Activated T-cell treated with anti-CD3 and anti-CD28 coated beads, Interleukin-2, amount 50 U/mL, for 72 hours (primary cell): Measurements from ENCODE around the gene BAIAP2. TPM values are rescaled to one million over a fixed set of nuclear protein-coding genes. Genes with fewer than 3 reads are reported as not detected.
A peak's percentile ranks its signal among the peaks of the same experiment; 100 is the strongest.
"Not testable (repeated sequence)": the region's sequence is repeated elsewhere in the genome, so short reads cannot be mapped to it uniquely, and the experiment has no call there.

Experiments
- ATAC-seq, 2 donors: fragments of 150-1000 bp; cut with Tn5 transposase; replicated peaks in 1 of 2; 2 replicates each; pipeline ENCODE4 v1.10.0; 2021; ENCODE audit warnings: moderate library complexity in 2 of 2, mild to moderate bottlenecking in 1 of 2
- DNase-seq, 2 donors: peaks; one replicate each; pipeline ENCODE4 v3.0.0; 2021 to 2022; ENCODE audit warnings: mixed read lengths in 1 of 2
- H3K27ac Mint-ChIP-seq: one replicate; pipeline ENCODE4 v1.8.0; 2022; ENCODE audit warnings: mild to moderate bottlenecking, moderate library complexity, mixed read lengths
- H3K27me3 Mint-ChIP-seq: one replicate; pipeline ENCODE4 v1.8.0; 2022; ENCODE audit warnings: low read depth, mixed read lengths
- H3K36me3 Mint-ChIP-seq, 2 donors: one replicate each; pipeline ENCODE4 v1.8.0; 2022; ENCODE audit warnings: mixed read lengths in 2 of 2, mild to moderate bottlenecking in 1 of 2; ENCODE audit not compliant: insufficient read depth in 2 of 2
- H3K4me1 Mint-ChIP-seq: one replicate; pipeline ENCODE4 v1.8.0; 2022; ENCODE audit warnings: low read depth, mixed read lengths
- H3K4me3 Mint-ChIP-seq, 2 donors: one replicate each; pipeline ENCODE4 v1.8.0; 2022; ENCODE audit warnings: mild to moderate bottlenecking in 2 of 2, mixed read lengths in 2 of 2, moderate library complexity in 2 of 2
- H3K9me3 Mint-ChIP-seq, 2 donors: one replicate each; pipeline ENCODE4 v1.8.0; 2022; ENCODE audit warnings: mixed read lengths in 2 of 2
- total RNA-seq, 2 donors: library from RNA; stranded (reverse); gene quantifications; one replicate each; pipeline ENCODE4 v1.2.3, GENCODE V29; 2022

Gene BAIAP2
- total RNA-seq, 2 donors from 2014 or later, result 8.7 TPM

DNA sequence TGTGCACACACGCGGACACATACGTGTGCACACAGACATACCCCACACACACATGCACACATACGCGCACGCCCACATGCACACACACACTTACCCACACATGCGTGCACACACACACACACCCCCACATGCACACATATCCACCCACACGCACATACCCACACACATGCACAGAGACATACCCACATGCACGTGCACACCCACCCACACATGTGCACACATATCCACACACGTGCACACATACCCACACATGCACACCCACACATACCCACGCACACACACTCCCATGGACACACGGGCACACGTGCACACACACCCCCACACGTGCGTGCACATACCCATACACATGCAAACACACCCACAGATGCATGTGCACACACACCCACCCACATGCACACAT lies 103.1 kb downstream of the BAIAP2 start:
- Mint-ChIP-seq H3K4me3 (no peak overlapping the region), H3K27me3 (peaks cover 6% of the 10 kb centered on the region), H3K27ac (no peak overlapping the region), H3K4me1 (no peaks in the 10 kb centered on the region), H3K36me3 (no peaks in the 10 kb centered on the region), H3K9me3 (peaks cover 6 to 13% of the 10 kb centered on the region in 2 donors)
- no peak for ATAC-seq
- DNase-seq, result no peak

GRCh38 chr17:81138500-81138899 lies 103.5 kb downstream of the BAIAP2 start:
- Mint-ChIP-seq H3K27ac (no peak overlapping the region), H3K27me3 (peaks cover 6% of the 10 kb centered on the region), H3K9me3 (peaks cover 6 to 13% of the 10 kb centered on the region in 2 donors), H3K4me3 (no peak overlapping the region), H3K4me1 (no peaks in the 10 kb centered on the region), H3K36me3 (no peaks in the 10 kb centered on the region)
- ATAC-seq (no peak), DNase-seq (no peak)

DNA sequence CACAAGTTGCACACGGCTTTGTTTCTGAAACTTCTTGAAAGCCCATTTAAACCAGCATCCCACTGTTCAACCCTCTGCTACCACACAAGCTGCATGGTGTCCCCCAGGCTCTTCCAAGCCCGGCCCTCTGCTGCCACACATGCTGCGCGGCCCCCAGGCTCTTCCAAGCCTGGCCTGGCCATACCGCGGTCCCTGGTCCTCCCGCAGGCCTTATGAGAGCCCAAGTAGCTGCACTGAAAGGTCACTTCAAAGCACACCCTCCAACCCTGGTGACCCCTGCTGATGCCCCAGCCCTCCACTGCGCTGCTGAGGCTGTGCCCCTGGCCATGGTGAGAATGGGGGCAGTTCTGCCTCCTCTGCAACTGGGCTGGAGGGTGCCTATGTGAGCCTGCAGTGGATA lies 104.5 kb downstream of the BAIAP2 start:
- no peak for ATAC-seq
- peaks cover 6 to 13% of the 10 kb centered on the region in 2 donors for H3K9me3 Mint-ChIP-seq
- peaks cover 6% of the 10 kb centered on the region for H3K27me3 Mint-ChIP-seq

GRCh38 chr17:81140018-81140417 lies 105.1 kb downstream of the BAIAP2 start:
- no peak for ATAC-seq
- no peak overlapping the region for H3K4me3 Mint-ChIP-seq
- no peaks in the 10 kb centered on the region for H3K36me3 Mint-ChIP-seq
- H3K4me1 Mint-ChIP-seq, result no peaks in the 10 kb centered on the region
- H3K27ac Mint-ChIP-seq, result no peak overlapping the region
- peaks cover 6 to 13% of the 10 kb centered on the region in 2 donors for H3K9me3 Mint-ChIP-seq
- DNase-seq, result no peak
- peaks cover 6% of the 10 kb centered on the region for H3K27me3 Mint-ChIP-seq

More for the DNA sequence above, 104.5 kb downstream of the BAIAP2 start:
- DNase-seq, result no peak
- H3K4me1 Mint-ChIP-seq, result no peaks in the 10 kb centered on the region
- H3K27ac Mint-ChIP-seq, result no peak overlapping the region
- H3K4me3 Mint-ChIP-seq, result no peak overlapping the region
- H3K36me3 Mint-ChIP-seq, result no peaks in the 10 kb centered on the region

- no peaks in the 10 kb centered on the region for H3K36me3 Mint-ChIP-seq
- peaks cover 6% of the 10 kb centered on the region for H3K27me3 Mint-ChIP-seq
- no peak overlapping the region for H3K4me3 Mint-ChIP-seq
- H3K9me3 Mint-ChIP-seq, result peaks cover 6 to 13% of the 10 kb centered on the region in 2 donors
- ATAC-seq (no peak), DNase-seq (no peak)
- H3K27ac Mint-ChIP-seq, result no peak overlapping the region
- H3K4me1 Mint-ChIP-seq, result no peaks in the 10 kb centered on the region
These were observed 105.7 kb downstream of the BAIAP2 start for GRCh38 chr17:81140695-81141094.

DNA sequence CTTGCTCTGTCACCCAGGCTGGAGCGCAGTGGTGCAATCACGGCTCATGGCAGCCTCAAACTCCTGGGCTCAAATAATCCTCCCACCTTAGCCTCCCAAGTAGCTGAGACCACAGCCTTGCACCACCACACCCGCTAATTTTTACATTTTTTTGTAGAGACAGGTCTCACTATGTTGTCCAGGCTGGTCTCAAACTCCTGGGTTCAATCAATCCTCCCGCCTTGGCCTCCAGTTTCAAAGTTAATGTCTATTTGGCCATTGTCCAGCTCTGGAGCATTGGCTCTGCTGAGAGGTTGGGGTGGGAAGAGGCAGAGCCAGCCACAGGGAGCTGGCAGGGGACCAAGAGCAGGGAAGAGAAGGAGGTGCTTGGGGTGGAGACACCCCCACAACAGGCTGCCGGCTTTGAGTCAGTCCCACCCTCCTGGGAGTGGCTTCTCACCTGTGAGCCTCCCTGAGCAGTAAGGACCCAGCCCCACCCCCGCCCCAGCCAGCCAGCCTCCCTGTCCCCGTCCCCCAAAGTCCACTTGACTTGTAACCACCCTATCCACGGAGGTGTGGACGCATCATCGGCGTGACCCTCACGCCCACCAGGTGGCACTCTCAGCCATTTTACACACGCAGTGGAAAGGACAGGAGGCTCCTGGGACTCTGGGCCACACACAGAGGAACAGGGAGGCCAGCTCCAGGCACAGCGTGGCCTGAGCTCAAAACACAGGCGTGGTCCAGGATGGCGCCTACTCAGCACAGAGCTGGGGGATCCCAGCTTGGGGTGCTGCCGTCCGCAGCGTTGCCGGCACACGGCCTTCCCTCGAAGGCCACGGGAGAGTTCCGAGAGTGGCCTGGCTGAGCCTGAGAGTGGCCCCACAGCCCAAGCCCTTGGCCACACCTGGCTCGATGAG lies 107.6 kb downstream of the BAIAP2 start:
- ATAC-seq, result peak; percentile 84 to 92
- peak; percentile 68 to 70 for DNase-seq
- Mint-ChIP-seq H3K36me3 (no peaks in the 10 kb centered on the region), H3K27me3 (peaks cover 6% of the 10 kb centered on the region), H3K9me3 (peaks cover 6 to 12% of the 10 kb centered on the region in 2 donors), H3K27ac (no peak overlapping the region), H3K4me1 (no peaks in the 10 kb centered on the region), H3K4me3 (no peak overlapping the region)

GRCh38 chr17:81143200-81143527 lies 108.2 kb downstream of the BAIAP2 start:
- Mint-ChIP-seq H3K27me3 (peaks cover 6% of the 10 kb centered on the region), H3K27ac (no peak overlapping the region), H3K9me3 (peaks cover 3 to 6% of the 10 kb centered on the region in 2 donors), H3K36me3 (no peaks in the 10 kb centered on the region), H3K4me1 (no peaks in the 10 kb centered on the region), H3K4me3 (no peak overlapping the region)
- ATAC-seq, result no peak
- no peak for DNase-seq

DNA sequence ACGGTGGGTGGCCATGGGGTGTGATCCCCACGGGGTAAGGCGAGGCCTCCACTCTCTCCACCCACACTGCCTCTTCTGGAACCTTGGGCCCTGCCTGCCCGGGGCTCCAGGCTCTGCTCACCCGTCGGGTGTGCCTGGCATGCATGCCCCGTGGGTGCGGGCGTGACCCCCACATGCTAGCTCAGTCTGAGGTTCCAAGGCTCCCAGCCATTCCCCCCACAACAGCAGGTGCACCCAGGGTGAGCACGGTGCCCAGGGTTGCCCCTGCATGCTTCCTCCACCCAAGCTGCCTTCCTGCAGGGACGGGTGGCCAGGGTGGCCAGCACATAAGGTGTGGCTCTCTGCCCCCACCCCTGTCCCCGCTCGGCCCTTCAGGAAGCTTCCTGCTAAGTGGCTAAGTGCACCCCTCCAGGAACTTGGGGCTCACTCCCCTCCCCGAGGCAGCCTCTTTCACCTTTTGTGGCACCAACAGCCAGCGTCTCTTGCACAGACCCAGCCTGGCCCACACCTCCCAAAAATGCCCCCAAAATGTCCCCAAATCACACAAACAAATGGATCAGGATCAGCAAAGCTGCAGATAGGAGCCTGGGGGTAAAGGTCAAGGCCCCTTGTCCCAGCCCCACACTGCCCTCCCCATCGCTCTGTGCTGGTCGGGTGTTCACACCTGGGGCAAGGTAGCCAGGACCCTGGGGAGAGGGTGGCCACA lies 108.9 kb downstream of the BAIAP2 start:
- DNase-seq (no peak), ATAC-seq (no peak)
- no peak overlapping the region for H3K27ac Mint-ChIP-seq
- H3K27me3 Mint-ChIP-seq, result peaks cover 6% of the 10 kb centered on the region
- no peaks in the 10 kb centered on the region for H3K36me3 Mint-ChIP-seq
- H3K9me3 Mint-ChIP-seq, result no peaks in the 10 kb centered on the region
- H3K4me1 Mint-ChIP-seq, result no peaks in the 10 kb centered on the region
- no peak overlapping the region for H3K4me3 Mint-ChIP-seq

- H3K27me3 Mint-ChIP-seq, result peaks cover 6% of the 10 kb centered on the region
- DNase-seq (no peak), ATAC-seq (no peak)
- no peaks in the 10 kb centered on the region for H3K4me1 Mint-ChIP-seq
- no peaks in the 10 kb centered on the region for H3K36me3 Mint-ChIP-seq
- H3K9me3 Mint-ChIP-seq, result no peaks in the 10 kb centered on the region
- H3K4me3 Mint-ChIP-seq, result no peak overlapping the region
- H3K27ac Mint-ChIP-seq, result no peak overlapping the region
These were observed 109.5 kb downstream of the BAIAP2 start for GRCh38 chr17:81144423-81144781.

- H3K4me1 Mint-ChIP-seq, ATAC-seq, H3K27ac Mint-ChIP-seq, DNase-seq, H3K4me3 Mint-ChIP-seq, H3K36me3 Mint-ChIP-seq, H3K9me3 Mint-ChIP-seq: not testable (repeated sequence)
- peaks cover 12% of the 10 kb centered on the region for H3K27me3 Mint-ChIP-seq
These were observed 111.3 kb downstream of the BAIAP2 start for GRCh38 chr17:81146208-81146607.

DNA sequence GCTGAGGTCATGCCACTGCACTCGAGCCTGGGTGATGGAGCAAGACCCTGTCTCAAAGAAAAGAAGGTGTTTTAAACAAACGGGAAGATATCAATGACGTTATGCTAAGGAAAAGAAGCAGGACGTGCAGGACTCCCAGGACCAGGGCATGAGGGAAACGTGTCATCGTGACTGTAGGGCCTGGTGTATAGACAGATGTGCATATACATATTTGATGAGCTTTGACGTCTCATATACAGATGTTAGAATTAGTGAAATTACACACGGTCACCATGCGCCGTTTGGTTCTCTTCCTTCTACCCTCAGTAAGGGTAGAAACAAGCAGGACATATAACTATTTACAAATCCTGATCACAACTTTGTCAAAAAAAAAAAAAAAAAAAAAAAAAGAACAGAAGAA lies 112.8 kb downstream of the BAIAP2 start:
- Mint-ChIP-seq H3K27me3 (peaks cover 6% of the 10 kb centered on the region), H3K9me3 (no peaks in the 10 kb centered on the region), H3K4me3 (no peak overlapping the region), H3K4me1 (no peaks in the 10 kb centered on the region), H3K27ac (no peak overlapping the region), H3K36me3 (no peaks in the 10 kb centered on the region)
- DNase-seq, result no peak
- ATAC-seq, result no peak

DNA sequence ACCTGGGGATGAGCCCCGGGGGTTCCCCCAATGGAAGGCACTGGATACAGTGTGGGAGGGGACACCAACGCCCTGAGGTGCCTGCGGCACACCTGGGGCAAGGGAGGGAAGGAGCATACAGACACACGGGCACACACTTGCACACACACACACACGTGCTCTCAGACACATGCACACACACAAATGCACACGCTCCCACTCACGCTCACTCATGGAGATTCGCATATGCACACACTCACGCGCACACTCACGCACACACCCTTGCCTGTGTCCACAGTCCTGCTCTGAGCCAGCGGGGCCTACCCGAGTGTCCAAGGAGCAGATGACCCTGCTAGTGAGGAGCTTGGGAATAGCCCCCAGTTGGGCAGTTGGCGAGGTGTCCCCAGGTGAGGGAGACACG lies 113.6 kb downstream of the BAIAP2 start:
- no peak for ATAC-seq
- H3K36me3 Mint-ChIP-seq, result no peaks in the 10 kb centered on the region
- H3K27ac Mint-ChIP-seq, result no peak overlapping the region
- H3K4me3 Mint-ChIP-seq, result no peak overlapping the region
- no peak for DNase-seq
- no peaks in the 10 kb centered on the region for H3K4me1 Mint-ChIP-seq
- peaks cover 6% of the 10 kb centered on the region for H3K27me3 Mint-ChIP-seq
- H3K9me3 Mint-ChIP-seq, result no peaks in the 10 kb centered on the region

DNA sequence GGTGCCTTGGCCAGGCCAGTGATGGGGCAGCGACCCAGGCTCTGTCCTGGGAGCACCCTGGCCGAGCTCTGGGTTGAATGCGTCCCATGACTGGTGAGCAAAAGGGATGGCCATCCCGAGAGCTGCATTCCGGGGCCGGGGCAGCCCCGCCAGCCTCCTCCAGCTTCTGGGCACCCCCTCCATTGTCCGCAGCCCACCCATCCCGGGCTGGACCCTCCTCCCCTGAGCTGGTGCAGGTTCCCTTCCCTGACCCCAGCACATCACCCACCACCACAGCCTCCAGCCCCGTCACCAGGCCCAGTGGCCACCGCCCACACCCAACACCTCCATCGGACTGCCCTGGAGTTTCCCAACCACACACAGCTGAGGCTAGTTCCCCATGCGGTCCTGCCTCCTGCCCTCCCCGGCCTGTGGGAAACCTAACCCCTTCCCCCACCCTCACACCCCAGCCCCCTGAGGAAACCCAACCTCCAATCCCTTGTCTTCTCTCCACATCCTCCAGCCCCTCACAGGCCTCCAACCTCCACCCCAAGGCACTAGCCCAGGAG lies 114.1 kb downstream of the BAIAP2 start:
- Mint-ChIP-seq H3K27ac (no peak overlapping the region), H3K9me3 (no peaks in the 10 kb centered on the region), H3K36me3 (no peaks in the 10 kb centered on the region), H3K4me3 (no peak overlapping the region), H3K27me3 (peaks cover 6% of the 10 kb centered on the region), H3K4me1 (no peaks in the 10 kb centered on the region)
- ATAC-seq (no peak), DNase-seq (no peak)
